Measurements from ENCODE around the gene SLC35D2. TPM values are rescaled to one million over a fixed set of nuclear protein-coding genes. Genes with fewer than 3 reads are reported as not detected.

The SLC35D2 gene
- total RNA-seq, 1 donor from 2014 or later, result 44.7 TPM

DNA sequence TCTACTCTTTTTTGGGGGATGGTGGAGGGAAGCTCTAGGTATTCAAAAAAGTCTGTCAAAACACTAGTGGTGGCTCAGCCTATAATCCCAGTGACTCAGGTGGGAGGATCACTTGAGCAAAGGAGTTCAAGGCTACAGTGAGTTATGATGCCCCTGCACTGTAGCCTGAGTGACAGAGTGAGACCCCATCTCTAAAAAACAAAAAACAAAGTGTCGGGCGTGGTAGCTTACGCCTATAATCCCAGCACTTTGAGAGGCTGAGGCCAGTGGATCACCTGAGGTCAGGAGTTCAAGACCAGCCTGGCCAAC lies 15.8 kb upstream of the SLC35D2 start:
- DNase-seq, result no peak
- H3K4me3 Mint-ChIP-seq (ENCODE audit: unreplicated experiment), result no peak overlapping the region
- H3K36me3 Mint-ChIP-seq (ENCODE audit: unreplicated experiment), result peaks cover 5% of the 10 kb centered on the region
- H3K4me1 Mint-ChIP-seq (ENCODE audit: low read depth, unreplicated experiment), result peaks cover 5% of the 10 kb centered on the region
- peaks cover 6% of the 10 kb centered on the region for H3K27me3 Mint-ChIP-seq (ENCODE audit: unreplicated experiment)
- TF ChIP-seq, protein P1, sequence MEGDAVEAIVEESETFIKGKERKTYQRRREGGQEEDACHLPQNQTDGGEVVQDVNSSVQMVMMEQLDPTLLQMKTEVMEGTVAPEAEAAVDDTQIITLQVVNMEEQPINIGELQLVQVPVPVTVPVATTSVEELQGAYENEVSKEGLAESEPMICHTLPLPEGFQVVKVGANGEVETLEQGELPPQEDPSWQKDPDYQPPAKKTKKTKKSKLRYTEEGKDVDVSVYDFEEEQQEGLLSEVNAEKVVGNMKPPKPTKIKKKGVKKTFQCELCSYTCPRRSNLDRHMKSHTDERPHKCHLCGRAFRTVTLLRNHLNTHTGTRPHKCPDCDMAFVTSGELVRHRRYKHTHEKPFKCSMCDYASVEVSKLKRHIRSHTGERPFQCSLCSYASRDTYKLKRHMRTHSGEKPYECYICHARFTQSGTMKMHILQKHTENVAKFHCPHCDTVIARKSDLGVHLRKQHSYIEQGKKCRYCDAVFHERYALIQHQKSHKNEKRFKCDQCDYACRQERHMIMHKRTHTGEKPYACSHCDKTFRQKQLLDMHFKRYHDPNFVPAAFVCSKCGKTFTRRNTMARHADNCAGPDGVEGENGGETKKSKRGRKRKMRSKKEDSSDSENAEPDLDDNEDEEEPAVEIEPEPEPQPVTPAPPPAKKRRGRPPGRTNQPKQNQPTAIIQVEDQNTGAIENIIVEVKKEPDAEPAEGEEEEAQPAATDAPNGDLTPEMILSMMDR (IDR thresholded peaks at IDR 0.05; ENCODE audit: partially characterized antibody, unreplicated experiment), result no peak
- no peak overlapping the region for H3K27ac Mint-ChIP-seq (ENCODE audit: unreplicated experiment)
- H3K9me3 Mint-ChIP-seq (ENCODE audit: unreplicated experiment), result peaks cover 8% of the 10 kb centered on the region

DNA sequence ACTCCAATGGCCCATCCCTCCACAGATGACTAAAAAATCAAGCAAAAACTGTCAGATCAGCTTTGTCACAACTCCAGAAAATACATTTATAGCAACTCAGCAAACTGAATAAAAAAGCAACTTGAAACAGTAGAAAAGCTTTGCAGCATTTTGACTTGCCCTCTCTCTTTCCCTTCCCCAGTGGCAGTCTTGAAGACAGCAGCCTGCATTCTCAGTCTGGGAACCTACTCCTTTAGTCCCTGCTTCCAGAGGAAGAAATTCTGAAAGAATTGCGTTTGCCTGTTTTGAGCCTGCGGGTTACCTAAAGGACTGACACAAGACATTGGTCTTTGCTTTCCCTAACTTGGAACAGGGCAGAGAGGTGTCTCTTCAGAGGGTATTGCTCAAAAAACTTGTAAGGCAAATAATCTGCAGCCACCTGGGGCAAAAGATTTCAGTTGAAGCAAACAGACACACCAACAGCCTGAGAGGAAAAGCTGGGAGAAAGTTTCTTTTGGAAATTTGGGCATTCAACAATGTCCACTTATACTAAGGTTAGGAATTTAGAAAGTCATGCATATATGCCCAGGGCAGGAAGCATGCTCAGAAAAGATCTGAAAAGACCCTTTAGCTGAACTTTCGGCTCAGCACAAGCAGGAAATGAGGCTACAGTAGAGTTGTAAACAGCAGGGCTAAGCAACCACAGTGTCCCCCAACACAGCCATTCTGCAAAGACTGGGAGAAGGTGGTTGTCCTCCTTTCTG lies 15.2 kb upstream of the SLC35D2 start:
- TF ChIP-seq, protein P1 (IDR thresholded peaks at IDR 0.05; ENCODE audit: partially characterized antibody, unreplicated experiment), result no peak
- H3K27ac Mint-ChIP-seq (ENCODE audit: unreplicated experiment), result no peak overlapping the region
- peaks cover 8% of the 10 kb centered on the region for H3K27me3 Mint-ChIP-seq (ENCODE audit: unreplicated experiment)
- peaks cover 5% of the 10 kb centered on the region for H3K4me1 Mint-ChIP-seq (ENCODE audit: low read depth, unreplicated experiment)
- peaks cover 8% of the 10 kb centered on the region for H3K9me3 Mint-ChIP-seq (ENCODE audit: unreplicated experiment)
- DNase-seq, result no peak
- no peak overlapping the region for H3K4me3 Mint-ChIP-seq (ENCODE audit: unreplicated experiment)
- H3K36me3 Mint-ChIP-seq (ENCODE audit: unreplicated experiment), result peaks cover 5% of the 10 kb centered on the region

GRCh38 chr9:96395964-96396363 lies 12.5 kb upstream of the SLC35D2 start:
- Mint-ChIP-seq H3K27me3 (ENCODE audit: unreplicated experiment) (peaks cover 11% of the 10 kb centered on the region), H3K4me1 (ENCODE audit: low read depth, unreplicated experiment) (peaks cover 5% of the 10 kb centered on the region), H3K36me3 (ENCODE audit: unreplicated experiment) (peaks cover 5% of the 10 kb centered on the region), H3K4me3 (ENCODE audit: unreplicated experiment) (no peak overlapping the region), H3K9me3 (ENCODE audit: unreplicated experiment) (peaks cover 13% of the 10 kb centered on the region), H3K27ac (ENCODE audit: unreplicated experiment) (peak overlapping the region; percentile 30)
- TF ChIP-seq, protein P1 (IDR thresholded peaks at IDR 0.05; ENCODE audit: partially characterized antibody, unreplicated experiment), result no peak
- DNase-seq, result no peak

DNA sequence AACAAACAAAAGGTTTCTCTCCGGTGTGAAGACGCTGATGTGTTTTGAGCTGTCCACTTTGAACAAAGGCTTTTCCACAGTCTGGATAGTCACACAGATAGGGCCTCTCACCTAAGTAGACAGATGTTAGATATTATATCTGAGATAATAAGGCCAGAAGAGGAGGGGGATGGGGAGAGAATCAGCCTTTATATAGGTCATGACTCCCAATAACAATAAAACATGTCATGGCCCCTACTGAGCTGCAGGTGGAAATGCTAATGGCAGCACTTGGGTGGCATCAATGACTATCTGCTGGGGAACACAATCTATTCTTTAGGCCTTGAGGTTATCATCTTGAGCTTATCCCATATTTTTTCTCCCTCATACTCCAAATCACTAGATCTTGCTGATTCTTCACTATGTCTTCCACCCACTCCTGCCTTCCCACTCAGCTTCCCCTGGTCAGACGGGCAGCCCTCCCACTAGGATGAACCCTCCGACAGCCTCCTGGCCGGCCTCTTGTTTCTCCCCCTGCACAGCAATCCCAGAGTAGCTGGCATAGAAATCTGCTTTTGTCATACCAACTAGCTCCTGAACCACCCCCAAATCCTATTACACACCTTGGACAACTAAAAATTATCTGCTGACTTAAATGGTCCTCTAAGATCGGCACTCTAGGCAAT lies 11.5 kb upstream of the SLC35D2 start:
- TF ChIP-seq, protein P1 (IDR thresholded peaks at IDR 0.05; ENCODE audit: partially characterized antibody, unreplicated experiment), result no peak
- Mint-ChIP-seq H3K9me3 (ENCODE audit: unreplicated experiment) (peaks cover 12% of the 10 kb centered on the region), H3K27ac (ENCODE audit: unreplicated experiment) (peak overlapping the region; percentile 88), H3K27me3 (ENCODE audit: unreplicated experiment) (peaks cover 13% of the 10 kb centered on the region), H3K36me3 (ENCODE audit: unreplicated experiment) (no peaks in the 10 kb centered on the region), H3K4me1 (ENCODE audit: low read depth, unreplicated experiment) (peaks cover 5% of the 10 kb centered on the region), H3K4me3 (ENCODE audit: unreplicated experiment) (peak overlapping the region; percentile 74)
- no peak for DNase-seq

- DNase-seq, result no peak
- Mint-ChIP-seq H3K27me3 (ENCODE audit: unreplicated experiment) (peaks cover 15% of the 10 kb centered on the region), H3K36me3 (ENCODE audit: unreplicated experiment) (no peaks in the 10 kb centered on the region), H3K4me3 (ENCODE audit: unreplicated experiment) (peak overlapping the region; percentile 56), H3K27ac (ENCODE audit: unreplicated experiment) (peak overlapping the region; percentile 26), H3K9me3 (ENCODE audit: unreplicated experiment) (peaks cover 12% of the 10 kb centered on the region), H3K4me1 (ENCODE audit: low read depth, unreplicated experiment) (peaks cover 5% of the 10 kb centered on the region)
- TF ChIP-seq, protein P1 (IDR thresholded peaks at IDR 0.05; ENCODE audit: partially characterized antibody, unreplicated experiment), result no peak
Observed at GRCh38 chr9:96392263-96392662, 8.8 kb upstream of the SLC35D2 start.
